ENCODE data around the gene SHROOM3.
A peak's percentile ranks its signal among the peaks of the same experiment; 100 is the strongest.
"Not testable (repeated sequence)": the region's sequence is repeated elsewhere in the genome, so short reads cannot be mapped to it uniquely, and the experiment has no call there.

The SHROOM3 gene

GRCh38 chr4:76592460-76592859 lies 157.4 kb downstream of the SHROOM3 start:
- no peak for DNase-seq (ENCODE audit: low read depth)

- DNase-seq (ENCODE audit: low read depth), result no peak
Measured at GRCh38 chr4:76594173-76594572, 159.1 kb downstream of the SHROOM3 start.

GRCh38 chr4:76595435-76595834 lies 160.4 kb downstream of the SHROOM3 start:
- no peak for DNase-seq (ENCODE audit: low read depth)

- DNase-seq (ENCODE audit: low read depth), result no peak
Measured at GRCh38 chr4:76596713-76597112, 161.7 kb downstream of the SHROOM3 start.

GRCh38 chr4:76597423-76597979 lies 162.5 kb downstream of the SHROOM3 start:
- no peak for DNase-seq (ENCODE audit: low read depth)

GRCh38 chr4:76600447-76600846 lies 165.4 kb downstream of the SHROOM3 start:
- no peak for DNase-seq (ENCODE audit: low read depth)

- DNase-seq (ENCODE audit: low read depth), result peak; percentile 69
Measured at GRCh38 chr4:76601791-76602190, 166.8 kb downstream of the SHROOM3 start.

- DNase-seq (ENCODE audit: low read depth), result peak; percentile 90
Measured at GRCh38 chr4:76605099-76605563, 170.1 kb downstream of the SHROOM3 start.

GRCh38 chr4:76606645-76607265 lies 171.7 kb downstream of the SHROOM3 start:
- DNase-seq (ENCODE audit: low read depth), result no peak

- DNase-seq (ENCODE audit: low read depth), result peak; percentile 97
Measured at GRCh38 chr4:76607266-76607799, 172.3 kb downstream of the SHROOM3 start.

GRCh38 chr4:76607846-76608245 lies 172.8 kb downstream of the SHROOM3 start:
- DNase-seq (ENCODE audit: low read depth), result no peak

GRCh38 chr4:76608549-76608948 lies 173.5 kb downstream of the SHROOM3 start:
- not testable (repeated sequence) for DNase-seq (ENCODE audit: low read depth)

- peak; percentile 86 for DNase-seq (ENCODE audit: low read depth)
Measured at GRCh38 chr4:76610751-76611547, 175.9 kb downstream of the SHROOM3 start.

- peak; percentile 71 for DNase-seq (ENCODE audit: low read depth)
Measured at GRCh38 chr4:76611616-76612207, 176.7 kb downstream of the SHROOM3 start.

- DNase-seq (ENCODE audit: low read depth), result peak; percentile 98
Measured at GRCh38 chr4:76614589-76614988, 179.6 kb downstream of the SHROOM3 start.

GRCh38 chr4:76615999-76616398 lies 181.0 kb downstream of the SHROOM3 start:
- no peak for DNase-seq (ENCODE audit: low read depth)

- DNase-seq (ENCODE audit: low read depth), result no peak
Measured at GRCh38 chr4:76616526-76616925, 181.5 kb downstream of the SHROOM3 start.

- no peak for DNase-seq (ENCODE audit: low read depth)
Measured at GRCh38 chr4:76620723-76621468, 185.9 kb downstream of the SHROOM3 start.

GRCh38 chr4:76622126-76622525 lies 187.1 kb downstream of the SHROOM3 start:
- DNase-seq (ENCODE audit: low read depth), result peak; percentile 76

GRCh38 chr4:76622717-76623116 lies 187.7 kb downstream of the SHROOM3 start:
- peak; percentile 64 for DNase-seq (ENCODE audit: low read depth)

- peak; percentile 70 for DNase-seq (ENCODE audit: low read depth)
Measured at GRCh38 chr4:76623217-76624045, 188.4 kb downstream of the SHROOM3 start.
